Breast epithelium (tissue), 3 donors: ENCODE measurements around the gene LHPP.

ENCODE experiments used
- POLR2A ChIP-seq: fragments of 450-650 bp; IDR thresholded peaks from one replicate; pipeline ENCODE4 v1.6.1; 2016; ENCODE audit warnings: antibody characterized with exemption, mild to moderate bottlenecking, moderate library complexity
- TF ChIP-seq, protein P1 (sequence below), 3 donors: fragments of 450-650 bp; IDR thresholded peaks; one replicate each; pipeline ENCODE4 v1.5.1; 2016 to 2017; ENCODE audit warnings: antibody characterized with exemption in 3 of 3, mild to moderate bottlenecking in 3 of 3, moderate library complexity in 3 of 3

DNA sequence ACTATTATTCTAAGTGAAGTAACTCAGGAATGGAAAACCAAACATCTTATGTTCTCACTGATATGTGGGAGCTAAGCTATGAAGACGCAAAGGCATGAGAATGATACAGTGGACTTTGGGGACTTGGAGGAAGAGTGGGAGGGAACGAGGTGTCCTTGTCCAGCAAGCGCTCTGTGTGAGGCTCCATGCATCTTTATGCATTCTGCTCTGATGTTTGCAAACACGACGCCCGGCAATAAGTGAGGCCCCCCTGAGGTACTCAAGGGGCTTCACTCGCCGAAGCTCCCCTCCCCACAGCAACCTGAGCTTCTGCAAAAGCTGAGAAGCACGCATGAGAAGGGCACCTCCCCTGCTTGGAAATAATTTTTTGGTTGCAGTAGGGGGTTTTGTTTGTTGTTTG lies 103.3 kb downstream of the LHPP start:
- no peak for TF ChIP-seq POLR2A
- TF ChIP-seq, protein P1, sequence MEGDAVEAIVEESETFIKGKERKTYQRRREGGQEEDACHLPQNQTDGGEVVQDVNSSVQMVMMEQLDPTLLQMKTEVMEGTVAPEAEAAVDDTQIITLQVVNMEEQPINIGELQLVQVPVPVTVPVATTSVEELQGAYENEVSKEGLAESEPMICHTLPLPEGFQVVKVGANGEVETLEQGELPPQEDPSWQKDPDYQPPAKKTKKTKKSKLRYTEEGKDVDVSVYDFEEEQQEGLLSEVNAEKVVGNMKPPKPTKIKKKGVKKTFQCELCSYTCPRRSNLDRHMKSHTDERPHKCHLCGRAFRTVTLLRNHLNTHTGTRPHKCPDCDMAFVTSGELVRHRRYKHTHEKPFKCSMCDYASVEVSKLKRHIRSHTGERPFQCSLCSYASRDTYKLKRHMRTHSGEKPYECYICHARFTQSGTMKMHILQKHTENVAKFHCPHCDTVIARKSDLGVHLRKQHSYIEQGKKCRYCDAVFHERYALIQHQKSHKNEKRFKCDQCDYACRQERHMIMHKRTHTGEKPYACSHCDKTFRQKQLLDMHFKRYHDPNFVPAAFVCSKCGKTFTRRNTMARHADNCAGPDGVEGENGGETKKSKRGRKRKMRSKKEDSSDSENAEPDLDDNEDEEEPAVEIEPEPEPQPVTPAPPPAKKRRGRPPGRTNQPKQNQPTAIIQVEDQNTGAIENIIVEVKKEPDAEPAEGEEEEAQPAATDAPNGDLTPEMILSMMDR (IDR thresholded peaks at IDR 0.05) = no peak
